Eye (tissue), 1 donor: ENCODE results near the gene ADAMTS17.
A peak's percentile ranks its signal among the peaks of the same experiment; 100 is the strongest.

Experiments
- DNase-seq: peaks from one replicate; pipeline ENCODE4 v3.0.0-alpha.2; 2015

ADAMTS17 gene

DNA sequence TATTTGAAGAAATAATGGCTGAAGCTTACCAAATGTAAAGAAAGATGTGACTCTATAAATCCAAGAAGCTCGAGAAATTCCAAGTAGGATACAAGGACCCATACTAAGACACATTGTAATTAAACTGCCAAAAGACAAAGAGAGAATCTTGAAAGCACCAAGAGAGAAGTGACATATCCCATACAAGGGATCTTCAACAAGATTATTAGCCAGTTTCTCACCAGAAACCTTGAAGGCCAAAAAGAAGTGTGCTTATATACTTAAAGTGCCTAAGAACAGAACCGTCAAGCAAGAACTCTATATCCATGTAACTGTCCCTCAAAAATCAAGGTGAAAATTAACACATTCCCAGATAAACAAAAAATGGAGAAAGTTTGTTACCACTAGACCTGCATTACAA is 220.5 kb downstream of the ADAMTS17 start:
- no peak for DNase-seq

- no peak for DNase-seq
Observed at GRCh38 chr15:100120111-100120510, 221.7 kb downstream of the ADAMTS17 start.

DNA sequence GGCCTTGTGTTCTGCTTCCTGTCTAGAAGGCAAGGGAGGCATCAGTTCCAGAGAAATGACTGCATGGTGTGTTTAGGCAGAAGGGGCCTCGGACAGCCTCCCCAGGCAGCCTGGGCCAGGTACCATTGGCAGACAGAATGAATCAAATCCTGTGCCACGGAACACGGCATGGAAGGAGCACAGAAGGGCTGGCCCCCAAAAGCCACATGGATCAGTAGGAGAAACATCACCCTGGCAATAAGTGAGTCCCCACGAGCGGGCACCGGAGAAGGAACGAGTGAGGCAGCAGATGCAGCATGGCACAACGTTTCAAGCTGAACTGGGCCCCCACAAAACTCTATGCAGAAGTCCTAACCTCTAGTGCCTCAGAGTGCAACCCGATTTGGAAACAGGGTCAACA is 223.2 kb downstream of the ADAMTS17 start:
- DNase-seq: no peak

DNA sequence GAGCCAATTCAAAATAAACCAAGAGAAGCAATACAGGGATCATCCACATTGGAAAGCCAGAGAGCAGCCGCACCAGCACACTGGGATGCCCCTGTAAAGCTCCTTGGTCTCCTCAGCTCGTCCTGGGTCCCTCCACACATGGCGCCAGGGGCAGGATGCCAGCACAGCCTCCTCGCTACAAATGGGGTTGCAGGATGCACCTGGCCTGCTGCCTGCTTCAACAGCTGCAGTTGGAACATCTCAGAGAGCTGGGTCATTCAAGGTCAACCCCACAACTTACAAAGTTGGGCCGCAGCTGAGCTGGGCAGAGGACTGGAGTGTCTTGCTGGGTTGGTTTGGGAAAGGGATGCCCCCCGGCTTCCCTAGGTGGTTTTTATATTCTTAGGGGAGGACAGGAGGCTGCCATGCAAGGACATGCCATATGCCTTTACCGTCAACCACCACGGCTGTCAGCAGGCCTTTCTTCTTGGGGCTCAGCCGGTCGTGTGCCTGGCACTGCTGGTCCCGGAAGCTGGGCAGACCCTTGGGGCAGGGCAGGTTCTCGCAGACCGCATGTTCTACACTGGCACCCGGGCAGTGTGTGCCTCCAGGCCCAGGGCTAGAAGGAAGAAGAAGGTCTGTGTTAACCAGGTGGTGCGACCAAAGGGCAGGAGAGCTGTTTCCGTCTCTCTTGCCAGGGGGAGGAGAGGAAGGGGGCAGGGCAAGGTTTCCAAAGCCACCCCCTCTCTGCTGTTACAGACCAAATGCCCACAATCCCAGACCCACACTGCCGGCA is 225.2 kb downstream of the ADAMTS17 start:
- no peak for DNase-seq

DNA sequence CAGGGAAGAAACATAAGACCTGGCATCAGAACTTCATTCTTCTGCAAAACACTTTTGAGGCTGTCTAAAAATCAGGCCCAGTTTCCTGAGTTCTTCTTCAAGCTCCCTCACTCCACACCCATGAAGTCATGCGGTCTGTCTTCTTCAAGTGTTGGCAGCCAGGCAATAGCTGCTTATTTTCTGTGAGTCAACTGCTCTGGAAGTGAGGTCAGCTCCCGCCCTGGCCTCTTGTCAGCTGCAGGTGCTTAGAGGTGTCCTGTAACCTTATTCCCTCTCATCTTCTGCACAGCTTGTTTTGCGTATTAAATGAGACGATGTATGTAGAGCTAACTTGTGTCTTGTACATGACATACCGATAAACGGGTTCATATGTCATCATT is 226.1 kb downstream of the ADAMTS17 start:
- no peak for DNase-seq

- peak; percentile 48 for DNase-seq
Observed at GRCh38 chr15:100115066-100115710, 226.6 kb downstream of the ADAMTS17 start.

- peak; percentile 67 for DNase-seq
Observed at GRCh38 chr15:100114571-100114970, 227.2 kb downstream of the ADAMTS17 start.

DNA sequence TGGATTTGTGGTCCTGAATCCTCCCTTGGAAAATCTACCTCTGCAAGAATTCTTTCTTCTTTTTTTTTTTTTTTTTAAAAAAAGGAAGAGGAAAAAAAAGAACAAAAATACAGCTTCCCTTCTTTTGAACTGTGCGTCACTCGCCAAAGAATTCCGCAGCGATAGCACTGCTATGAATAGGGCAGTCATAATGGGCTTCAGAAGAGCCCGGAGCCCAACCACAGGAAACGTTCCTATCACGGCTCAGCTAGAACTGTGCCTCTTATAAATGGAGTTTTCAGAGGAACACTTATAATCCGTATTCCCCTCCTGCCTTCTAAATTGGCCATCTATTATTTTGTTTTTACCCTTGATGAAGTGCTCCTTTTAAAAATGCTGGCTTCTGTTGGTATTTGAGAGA is 227.7 kb downstream of the ADAMTS17 start:
- DNase-seq: peak; percentile 69

DNA sequence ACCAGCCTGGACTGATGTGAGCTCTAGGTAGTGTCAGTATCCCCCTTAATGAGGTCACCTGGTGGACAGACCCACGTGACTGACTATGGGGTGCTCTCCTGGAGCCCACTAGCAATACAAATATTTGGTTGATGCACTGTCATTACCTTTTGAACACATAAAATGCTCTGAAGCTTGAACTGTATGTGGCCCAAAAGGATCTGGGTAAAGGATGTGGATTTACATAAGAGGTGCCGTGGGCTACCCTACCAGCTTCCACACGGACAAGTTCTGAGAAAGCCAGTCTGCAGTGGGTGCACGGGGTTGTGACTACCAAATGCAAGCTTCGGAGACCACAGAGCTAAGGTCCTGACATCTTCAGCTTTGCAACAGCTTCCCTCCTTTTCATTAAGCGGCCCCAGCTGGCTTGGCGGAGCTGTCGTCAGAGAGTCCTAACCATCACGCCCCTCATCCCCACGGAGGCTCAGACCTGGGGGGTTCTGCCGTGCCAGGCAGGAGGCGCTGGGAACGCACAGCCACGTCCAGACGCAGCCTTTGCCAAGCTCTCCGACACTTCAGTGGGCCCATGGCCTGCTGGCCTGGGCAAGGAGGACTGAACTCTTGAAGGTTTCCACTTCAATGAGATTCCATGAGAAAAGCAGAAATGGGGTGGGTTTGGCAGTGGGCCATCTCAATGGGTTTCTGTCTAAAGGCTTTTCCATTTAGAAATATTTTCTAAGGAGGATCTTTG is 228.3 kb downstream of the ADAMTS17 start:
- DNase-seq: no peak

DNA sequence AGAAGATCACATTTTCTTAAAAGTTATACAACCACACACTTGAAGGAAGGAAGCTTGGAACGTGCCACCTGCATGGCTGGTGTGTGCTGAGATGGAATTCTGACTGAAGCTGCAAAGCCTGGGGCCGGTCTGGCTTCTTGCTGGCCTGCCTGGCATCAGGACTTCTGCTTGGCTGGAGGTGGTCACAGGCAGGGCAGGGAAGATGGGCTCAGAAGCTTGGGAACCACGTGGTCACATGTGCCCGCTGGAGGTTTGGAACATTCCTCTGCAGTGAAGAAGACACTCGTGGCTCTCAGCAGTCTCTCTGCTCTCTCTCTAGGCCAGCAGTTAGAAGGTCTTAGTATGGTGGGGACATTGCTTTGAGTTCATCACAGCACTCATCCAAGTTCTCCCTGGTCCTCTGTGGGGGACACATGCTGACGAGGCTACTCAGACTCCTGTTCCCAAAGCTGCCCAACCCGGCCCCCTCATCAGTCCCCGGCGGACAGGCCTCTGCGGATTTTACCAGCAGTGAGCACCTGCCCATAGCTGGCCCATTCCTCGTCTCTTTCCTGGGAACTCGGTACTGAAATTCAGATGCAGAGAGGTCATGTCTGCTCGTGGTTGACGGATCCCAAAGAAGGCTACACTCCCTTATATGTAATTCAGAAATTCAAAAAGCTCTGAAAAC is 229.0 kb downstream of the ADAMTS17 start:
- no peak for DNase-seq

DNA sequence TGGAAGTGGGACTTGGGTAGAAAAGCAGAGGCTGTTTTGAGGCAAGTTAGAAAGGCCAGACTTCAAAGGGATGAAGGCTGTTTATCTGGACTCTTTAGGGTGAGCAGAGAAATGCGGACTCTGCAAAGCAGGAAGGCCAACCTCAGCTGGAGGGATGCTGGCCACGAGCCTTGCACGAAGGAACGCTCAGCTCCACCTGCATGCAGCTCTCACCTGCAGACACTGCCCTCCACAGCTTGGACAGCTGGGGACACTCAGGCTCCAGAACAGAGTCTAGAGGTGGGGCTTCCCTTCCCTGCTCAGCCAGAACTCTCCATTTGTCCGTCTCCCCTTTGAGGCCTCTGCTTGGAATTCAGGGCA is 229.7 kb downstream of the ADAMTS17 start:
- no peak for DNase-seq

DNA sequence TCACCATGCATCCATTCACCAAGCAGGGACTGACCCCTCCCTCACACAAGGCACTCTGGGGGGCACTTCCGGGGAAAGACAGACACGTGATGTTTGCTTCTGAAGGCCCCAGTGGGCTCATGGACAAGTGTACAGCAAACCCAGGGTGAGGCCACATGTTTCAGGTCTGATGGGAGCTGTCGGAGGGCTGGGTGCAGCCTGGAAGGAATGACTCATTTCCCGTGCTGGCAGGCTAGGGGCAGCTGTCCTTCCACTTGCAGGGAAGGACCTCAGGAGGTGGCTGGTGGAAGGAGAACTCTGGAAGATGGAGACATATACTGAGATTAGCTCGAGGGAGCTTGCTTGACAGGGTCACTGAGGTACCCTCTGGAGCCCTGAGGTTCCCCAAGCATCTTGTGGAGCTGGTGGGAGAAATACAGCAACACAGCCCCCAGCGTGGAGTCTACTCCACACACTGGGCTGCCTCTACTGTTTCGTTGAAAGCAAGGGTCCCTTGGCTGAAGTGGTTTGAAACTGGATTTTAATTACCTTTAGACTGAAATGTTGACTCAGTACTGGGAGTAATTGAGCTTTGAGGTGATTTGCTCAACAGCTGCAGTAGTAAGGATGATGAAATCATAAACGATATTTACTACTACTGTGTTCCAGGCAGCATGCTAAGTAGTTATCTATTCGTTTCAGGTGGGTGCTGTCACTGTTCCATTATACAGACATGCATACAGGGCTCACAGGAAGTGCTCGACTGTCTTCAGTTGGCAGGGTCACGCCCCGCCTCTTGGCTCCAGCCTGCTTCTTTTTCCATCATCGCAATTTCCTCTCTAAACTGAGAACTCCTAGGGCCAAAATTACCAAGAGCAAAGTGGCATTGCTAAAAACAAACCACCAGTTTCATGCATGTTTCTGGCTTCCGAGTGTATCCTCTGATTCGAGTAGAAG is 230.4 kb downstream of the ADAMTS17 start:
- no peak for DNase-seq

GRCh38 chr15:100109486-100110035 is 232.2 kb downstream of the ADAMTS17 start:
- DNase-seq: no peak

GRCh38 chr15:100108846-100109245 is 232.9 kb downstream of the ADAMTS17 start:
- DNase-seq: no peak

GRCh38 chr15:100108346-100108745 is 233.4 kb downstream of the ADAMTS17 start:
- DNase-seq: no peak

DNA sequence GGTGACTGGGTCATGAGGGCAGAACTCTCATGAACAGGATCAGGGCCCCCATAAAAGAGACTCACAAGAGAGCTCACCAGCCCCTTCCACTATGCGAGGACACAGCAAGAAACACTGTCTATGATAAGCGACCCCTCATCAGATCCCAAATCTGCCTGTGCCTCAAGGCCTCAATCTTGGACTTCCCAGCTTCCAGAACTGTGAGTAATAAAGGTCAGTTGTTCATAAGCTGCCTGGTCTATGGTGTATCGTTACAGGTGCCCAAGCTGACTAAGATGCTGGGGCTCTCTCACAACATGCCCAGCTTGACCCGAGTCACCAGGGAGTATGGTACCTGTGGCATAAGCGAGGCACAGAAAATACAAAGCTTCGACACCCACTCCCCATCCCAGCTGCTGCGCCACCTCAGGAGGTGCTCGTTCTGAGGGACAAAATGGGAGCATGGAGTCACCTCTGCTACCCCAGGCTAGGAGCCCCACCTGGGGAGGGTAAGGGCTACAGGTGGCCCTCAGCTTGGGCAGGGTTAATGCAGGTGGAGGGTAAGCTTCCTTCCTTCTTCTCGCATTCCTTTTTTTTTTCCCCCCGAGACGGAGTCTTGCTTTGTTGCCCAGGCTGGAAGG is 234.1 kb downstream of the ADAMTS17 start:
- no peak for DNase-seq

DNA sequence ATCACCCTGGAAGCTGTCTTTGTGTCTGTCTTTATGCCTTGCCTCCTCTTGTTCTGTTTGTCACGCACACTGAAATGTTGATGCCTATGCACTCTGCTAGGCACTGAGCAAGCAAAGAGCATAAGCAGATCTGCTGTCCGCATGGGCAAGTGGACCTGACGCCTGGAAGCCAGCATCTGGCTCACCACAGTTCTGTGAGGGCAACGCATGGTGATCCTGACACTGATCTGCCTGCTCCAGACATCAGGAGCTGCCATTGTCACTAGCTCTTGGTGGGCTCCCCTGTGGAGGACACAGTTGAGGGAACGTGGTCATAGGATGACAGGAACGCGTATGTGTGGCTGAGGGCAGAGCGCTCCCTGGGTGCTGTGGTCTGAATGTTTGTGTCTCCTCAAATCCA is 234.6 kb downstream of the ADAMTS17 start:
- DNase-seq: no peak

GRCh38 chr15:100106732-100107131 is 235.0 kb downstream of the ADAMTS17 start:
- no peak for DNase-seq

GRCh38 chr15:100105101-100105500 is 236.7 kb downstream of the ADAMTS17 start:
- no peak for DNase-seq

- DNase-seq: no peak
Observed at GRCh38 chr15:100104245-100104644, 237.5 kb downstream of the ADAMTS17 start.

GRCh38 chr15:100103828-100104227 is 237.9 kb downstream of the ADAMTS17 start:
- DNase-seq: no peak
